ENCODE data around the gene PANK2. TPM values are rescaled to one million over a fixed set of nuclear protein-coding genes. Genes with fewer than 3 reads are reported as not detected.
"Not testable (repeated sequence)": the region's sequence is repeated elsewhere in the genome, so short reads cannot be mapped to it uniquely, and the experiment has no call there.

PANK2 gene
- 32.5 TPM for total RNA-seq

DNA sequence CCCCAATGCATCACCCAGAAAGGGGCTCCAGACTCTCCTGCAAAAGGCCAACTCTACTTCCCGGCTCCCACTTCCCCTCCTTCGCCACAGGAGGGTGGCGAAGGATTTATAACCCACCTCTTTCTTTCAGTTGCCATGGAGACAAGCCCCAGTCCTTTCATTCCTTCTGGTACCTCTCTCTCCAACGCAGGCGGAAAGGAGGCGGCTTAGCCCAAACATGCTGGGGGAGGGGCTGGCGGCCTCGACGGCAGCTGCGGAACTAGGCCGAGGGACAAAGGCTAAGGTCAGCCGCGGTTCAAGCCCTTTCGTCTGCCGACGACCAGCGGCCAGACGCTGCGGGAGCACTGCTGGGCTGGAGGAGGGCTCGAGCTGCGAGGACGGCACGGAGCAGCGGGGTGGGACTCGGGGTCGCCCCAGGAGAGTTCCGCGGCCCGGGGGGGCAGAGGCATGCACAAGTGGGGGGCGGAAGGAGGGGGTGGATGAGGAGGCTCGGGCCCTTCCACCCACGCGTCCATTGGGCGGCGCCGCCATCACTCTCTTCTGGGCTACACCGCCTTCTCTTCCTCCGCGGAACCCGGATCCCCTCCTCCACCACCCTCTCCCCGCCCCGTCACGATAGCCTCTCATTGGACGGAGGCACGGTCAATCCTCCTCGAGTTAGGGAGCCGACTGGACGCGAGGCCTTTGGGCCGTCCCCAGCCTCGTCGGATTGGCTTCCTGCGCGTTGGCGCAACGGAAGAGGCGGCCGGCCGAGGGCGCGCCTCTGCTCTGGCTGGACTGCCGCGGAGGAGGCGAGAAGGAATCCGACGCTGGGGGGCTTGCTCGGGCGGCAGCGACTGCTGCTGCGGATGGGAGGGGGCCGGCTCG lies at the start of gene PANK2:
Gene PANK2 (plus strand): TSS at position 766 of the 867 bp plus-strand sequence.
- peak; percentile 99 for DNase-seq (ENCODE audit: low spot score)

DNA sequence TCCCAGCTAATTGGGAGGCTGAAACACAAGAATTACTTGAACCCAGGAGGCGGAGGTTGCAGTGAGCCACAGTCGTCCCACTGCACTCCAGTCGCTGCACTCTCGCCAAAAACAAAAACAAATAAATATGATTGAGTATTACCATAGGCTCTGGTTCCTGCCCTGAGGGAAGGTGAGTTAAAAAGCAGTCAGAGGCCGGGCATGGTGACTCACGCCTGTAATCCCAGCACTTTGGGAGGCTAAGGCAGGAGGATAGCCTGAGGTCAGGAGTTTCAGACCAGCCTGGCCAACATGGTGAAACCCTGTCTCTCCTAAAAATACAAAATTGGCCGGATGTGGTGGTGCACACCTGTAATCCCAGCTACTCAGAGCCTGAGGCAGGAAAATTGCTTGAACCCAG lies 49.0 kb upstream of the PANK2 start:
- DNase-seq (ENCODE audit: low spot score) = not testable (repeated sequence)

DNA sequence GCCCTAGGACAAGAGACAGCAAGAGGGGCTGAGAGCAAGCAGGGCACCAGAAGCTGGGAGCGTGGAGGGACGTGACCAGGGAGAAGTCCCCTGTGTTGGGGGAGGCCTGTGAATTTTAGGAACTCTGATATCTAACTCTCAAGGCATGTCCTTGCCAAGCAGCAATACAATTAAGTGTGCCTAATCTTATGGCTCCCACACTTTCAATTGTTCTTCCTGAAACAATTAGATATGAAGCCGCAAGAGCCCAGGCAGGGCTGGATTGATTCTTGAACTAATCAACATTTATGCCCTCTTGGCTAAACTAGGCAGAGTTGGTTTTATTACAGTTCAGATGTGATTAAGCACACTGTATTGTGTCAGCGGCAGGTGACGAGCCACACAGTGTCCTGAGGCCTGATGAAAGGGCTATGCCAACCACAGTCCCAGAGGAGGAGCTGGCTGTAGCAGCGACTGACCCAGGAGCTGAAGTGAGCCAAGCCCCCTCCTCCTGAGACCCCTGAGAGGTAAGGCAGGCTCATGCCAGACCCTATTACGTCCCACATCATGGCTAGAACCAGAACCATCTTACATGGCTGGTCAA lies 46.7 kb upstream of the PANK2 start:
- no peak for DNase-seq (ENCODE audit: low spot score)

DNA sequence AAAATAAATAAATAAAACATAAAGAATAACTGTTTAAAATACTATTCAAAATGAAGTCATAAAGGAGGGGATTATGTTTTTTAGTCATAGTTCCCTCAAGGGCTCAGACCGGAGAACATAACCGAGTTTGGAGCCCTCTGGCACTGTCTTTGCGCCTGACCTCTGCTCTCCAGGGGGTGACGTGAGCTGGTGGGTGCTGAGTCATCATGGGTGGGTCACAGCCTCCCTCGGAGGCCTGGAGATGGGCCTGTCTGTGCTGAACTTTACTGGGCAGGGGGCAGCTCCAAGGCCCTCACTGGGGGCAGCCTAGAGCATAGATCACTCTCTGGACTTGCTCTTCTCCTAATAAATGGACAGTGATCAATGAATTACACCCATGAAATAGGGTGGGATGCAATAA lies 45.7 kb upstream of the PANK2 start:
- no peak for DNase-seq (ENCODE audit: low spot score)

DNA sequence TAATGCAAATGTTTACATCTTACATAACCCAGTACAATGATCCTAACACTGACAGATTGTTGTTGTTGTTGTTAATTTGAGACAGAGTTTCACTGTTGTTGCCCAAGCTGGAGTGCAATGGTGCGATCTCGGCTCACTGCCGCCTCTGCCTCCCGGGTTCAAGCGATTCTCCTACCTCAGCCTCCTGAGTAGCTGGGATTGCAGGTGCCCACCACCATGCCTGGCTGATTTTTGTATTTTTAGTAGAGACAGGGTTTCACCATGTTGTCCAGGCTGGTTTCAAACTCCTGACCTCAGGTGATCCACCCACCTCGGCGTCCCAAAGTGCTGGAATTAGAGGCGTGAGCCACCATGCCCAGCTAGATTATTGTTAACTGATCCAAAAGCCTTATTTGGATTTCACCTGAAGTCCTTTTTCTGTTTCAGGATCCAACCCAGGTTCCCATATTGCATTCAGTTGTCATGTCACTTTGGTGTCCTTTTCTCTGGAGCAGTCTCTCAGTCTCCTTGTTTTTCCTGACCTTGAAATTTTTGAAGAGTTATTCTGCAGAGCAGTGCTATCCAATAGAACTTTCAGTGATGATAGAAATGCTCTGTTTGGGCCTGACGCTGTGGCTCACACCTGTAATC lies 45.1 kb upstream of the PANK2 start:
- DNase-seq (ENCODE audit: low spot score) = not testable (repeated sequence)

DNA sequence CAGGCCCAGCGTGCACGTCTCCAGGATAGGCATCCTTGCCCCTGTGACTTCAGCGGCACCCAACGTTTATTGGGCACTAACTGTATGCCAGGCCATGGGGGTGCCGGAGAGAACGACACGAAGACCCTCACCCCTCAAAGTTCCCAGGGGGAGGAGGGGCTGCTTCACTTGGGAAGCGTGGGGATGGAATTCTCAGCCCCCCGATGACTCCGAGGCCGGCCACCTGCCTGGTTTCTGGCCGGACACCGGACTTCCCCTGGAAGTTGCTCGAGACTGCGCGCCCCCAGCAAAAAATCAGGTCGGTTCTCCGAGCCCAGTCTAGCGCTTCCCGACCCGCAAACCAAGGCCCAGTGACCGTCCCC lies 42.8 kb upstream of the PANK2 start:
- no peak for DNase-seq (ENCODE audit: low spot score)

DNA sequence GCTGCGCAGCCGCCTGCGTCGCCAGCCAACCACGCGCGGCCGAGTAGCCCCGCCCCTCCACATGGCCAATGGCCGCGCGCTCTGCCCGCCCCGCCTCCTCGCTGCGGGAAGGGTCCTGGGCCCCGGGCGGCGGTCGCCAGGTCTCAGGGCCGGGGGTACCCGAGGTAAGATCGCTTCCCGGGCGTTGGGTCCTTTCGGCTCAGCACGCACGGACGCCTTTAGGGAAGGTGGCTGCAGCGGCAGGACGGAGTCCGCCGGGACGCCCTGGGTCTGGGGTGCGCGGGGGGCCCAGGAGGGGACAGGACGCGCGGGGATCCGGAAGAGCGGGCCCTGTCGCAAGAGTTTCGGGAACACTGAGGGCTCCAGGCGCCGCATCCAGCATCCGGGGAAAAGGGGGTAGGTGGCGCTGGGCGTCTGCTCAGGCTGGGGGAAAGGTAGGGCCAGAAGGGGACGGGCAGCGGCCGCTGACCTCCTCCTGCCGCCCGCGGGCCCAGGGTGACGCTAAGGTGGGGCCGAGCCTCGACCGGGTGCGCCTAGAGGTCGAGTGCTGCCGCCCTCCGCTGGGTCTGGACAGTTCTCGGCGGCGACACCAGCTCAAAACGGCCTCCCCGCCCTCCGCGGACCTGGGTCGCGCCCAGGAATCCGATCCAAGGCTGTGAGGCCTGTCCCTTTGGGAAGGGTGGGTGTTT lies 42.3 kb upstream of the PANK2 start, which contains the start of gene MAVS:
Gene MAVS (plus strand): TSS at position 95 of the 689 bp plus-strand sequence. CDS start 7,791 bp downstream, outside the sequence.
- peak; percentile 84 for DNase-seq (ENCODE audit: low spot score)

DNA sequence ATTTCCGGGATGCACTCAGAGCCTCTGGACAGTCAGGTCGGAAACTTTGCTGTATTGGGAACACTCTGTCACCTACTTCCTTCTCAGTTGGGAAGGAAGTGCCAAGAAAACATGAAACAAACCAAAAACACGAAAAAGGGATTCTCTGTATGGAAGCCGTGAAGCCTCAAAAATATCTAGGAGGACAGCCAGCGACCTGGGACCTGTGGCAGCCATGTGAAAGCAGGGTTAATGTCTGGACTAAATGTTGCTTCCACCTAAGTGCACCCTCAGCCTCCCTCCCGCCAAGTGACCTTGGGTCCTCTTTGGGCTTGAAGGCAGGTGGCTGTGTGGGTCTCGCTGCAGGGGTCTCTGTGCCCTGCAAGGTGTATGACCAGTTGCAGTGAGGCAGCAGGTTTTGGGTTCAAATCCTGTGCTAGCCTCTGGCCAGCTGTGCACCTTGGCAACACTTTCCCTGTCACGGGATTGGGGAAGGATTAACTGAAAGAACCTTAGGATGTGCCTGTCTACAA lies 41.7 kb upstream of the PANK2 start:
- DNase-seq (ENCODE audit: low spot score) = no peak

DNA sequence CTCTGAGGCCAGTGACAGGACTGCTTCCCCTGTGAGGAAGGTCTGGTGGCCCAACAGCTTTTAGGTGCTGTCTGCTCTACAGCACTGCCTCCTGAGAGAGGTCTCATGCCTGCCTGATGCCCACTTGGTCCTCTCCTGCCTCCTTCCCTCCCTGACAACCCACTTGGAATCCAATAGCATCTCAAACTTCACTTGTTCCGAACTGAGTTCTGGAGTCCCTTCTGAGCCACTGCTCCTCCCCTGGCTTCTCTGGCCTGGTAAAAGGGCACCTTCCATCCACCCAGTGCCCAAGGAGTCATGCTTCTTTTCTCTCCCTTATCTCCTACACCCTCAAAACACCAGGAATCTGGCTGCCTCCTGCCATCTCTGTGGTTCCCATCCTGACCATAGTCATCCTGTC lies 40.6 kb upstream of the PANK2 start:
- no peak for DNase-seq (ENCODE audit: low spot score)

DNA sequence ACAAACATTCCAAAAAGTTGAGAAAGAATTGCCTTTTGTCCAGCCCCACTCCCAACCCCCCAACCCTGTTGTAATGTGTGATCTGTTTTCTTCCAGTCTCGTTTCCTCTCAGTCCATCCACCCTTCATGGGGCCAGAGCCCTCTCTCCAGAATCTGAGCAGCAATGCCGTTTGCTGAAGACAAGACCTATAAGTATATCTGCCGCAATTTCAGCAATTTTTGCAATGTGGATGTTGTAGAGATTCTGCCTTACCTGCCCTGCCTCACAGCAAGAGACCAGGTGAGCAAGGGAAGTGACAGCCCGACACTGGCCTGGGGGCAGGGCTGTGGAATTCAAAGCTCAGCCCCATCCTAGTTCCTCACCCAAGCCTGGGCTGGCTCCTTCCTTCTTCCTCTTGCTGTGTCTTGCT lies 34.7 kb upstream of the PANK2 start:
- DNase-seq (ENCODE audit: low spot score) = no peak

DNA sequence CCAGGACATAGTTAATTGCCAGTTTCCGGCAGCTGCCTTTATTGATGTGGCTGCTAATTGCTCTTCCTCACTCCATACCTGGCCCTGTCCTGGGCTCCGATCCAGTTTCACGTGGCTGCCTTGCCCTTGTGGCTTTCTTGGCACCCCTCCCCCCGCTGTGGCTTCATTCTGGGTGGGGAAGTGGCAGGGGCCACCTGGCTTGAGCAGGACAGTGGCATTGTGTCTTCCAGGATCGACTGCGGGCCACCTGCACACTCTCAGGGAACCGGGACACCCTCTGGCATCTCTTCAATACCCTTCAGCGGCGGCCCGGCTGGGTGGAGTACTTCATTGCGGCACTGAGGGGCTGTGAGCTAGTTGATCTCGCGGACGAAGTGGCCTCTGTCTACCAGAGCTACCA lies 31.8 kb upstream of the PANK2 start:
- DNase-seq (ENCODE audit: low spot score) = peak; percentile 66

DNA sequence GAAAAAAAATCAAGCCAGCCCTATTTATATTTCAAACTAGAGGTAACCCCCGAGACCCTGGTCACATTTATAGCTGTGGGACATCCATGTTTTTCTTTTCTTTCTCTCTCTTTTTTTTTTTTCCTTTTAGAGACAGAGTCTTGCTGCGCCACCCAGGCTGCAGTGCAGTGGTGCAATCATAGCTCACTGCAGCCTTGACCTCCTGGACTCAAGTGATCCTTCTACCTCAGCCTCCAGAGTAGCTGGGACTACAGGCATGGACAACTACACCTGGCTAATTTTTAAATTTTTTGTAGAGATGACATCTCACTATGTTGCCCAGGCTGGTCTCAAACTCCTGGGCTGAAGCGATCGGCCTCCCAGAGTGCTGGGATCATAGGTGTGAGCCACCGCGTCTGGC lies 30.5 kb upstream of the PANK2 start:
- no peak for DNase-seq (ENCODE audit: low spot score)

DNA sequence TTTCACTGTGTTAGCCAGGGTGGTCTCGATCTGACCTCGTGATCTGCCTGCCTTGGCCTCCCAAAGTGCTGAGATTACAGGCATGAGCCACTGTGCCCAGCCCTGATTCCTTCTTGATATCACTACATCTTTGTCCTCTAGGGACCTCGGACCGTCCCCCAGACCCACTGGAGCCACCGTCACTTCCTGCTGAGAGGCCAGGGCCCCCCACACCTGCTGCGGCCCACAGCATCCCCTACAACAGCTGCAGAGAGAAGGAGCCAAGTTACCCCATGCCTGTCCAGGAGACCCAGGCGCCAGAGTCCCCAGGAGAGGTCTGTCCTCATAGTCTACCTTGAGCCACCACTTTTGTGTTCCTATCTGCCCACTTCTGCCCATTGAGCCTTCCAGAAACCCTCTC lies 28.0 kb upstream of the PANK2 start:
- no peak for DNase-seq (ENCODE audit: low spot score)

DNA sequence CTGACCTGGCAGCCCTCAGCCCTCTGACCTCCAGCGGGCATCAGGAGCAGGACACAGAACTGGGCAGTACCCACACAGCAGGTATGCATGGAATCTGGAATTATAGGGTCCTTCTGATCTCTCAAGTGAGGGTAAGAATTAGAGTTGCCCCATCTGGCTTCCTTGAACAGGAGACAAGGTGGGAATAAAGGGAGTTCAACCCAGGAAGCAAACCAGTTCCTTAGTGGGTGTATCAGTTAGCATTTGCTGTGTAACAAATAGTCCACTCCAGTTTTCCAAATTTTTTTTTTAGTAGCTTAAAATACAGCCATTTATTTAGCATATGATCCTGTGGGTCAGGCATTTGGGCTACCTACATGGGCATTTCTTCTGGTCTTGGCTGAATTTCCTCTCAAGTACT lies 26.9 kb upstream of the PANK2 start:
- no peak for DNase-seq (ENCODE audit: low spot score)

DNA sequence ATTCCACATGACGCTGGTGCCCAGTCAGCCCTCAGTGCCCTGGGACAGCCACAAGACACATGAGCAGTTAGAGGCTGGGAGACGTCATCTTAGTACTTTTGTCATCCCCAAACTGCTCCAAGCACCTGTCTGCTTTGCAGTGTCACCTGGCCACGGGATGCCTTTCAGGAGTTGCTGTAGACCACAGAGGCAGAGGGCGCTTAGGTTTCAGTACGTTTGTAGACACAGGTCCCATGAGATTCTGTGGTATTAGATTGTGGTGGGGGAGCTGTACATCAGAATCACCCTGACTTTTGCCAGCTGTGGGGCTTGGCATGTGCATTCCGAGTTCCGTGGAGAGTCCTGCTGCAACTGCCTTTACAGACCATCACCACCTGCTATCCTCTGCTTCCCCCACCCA lies 25.9 kb upstream of the PANK2 start:
- DNase-seq (ENCODE audit: low spot score) = no peak

DNA sequence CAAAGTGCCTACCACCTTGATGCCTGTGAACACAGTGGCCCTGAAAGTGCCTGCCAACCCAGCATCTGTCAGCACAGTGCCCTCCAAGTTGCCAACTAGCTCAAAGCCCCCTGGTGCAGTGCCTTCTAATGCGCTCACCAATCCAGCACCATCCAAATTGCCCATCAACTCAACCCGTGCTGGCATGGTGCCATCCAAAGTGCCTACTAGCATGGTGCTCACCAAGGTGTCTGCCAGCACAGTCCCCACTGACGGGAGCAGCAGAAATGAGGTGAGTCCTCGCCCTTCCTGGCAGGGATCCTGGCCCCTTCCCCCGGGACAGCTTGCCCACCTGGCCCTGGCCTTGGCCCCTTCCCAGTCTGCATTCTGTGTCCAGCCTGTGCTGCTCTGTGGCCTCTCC lies 24.7 kb upstream of the PANK2 start:
- no peak for DNase-seq (ENCODE audit: low spot score)

DNA sequence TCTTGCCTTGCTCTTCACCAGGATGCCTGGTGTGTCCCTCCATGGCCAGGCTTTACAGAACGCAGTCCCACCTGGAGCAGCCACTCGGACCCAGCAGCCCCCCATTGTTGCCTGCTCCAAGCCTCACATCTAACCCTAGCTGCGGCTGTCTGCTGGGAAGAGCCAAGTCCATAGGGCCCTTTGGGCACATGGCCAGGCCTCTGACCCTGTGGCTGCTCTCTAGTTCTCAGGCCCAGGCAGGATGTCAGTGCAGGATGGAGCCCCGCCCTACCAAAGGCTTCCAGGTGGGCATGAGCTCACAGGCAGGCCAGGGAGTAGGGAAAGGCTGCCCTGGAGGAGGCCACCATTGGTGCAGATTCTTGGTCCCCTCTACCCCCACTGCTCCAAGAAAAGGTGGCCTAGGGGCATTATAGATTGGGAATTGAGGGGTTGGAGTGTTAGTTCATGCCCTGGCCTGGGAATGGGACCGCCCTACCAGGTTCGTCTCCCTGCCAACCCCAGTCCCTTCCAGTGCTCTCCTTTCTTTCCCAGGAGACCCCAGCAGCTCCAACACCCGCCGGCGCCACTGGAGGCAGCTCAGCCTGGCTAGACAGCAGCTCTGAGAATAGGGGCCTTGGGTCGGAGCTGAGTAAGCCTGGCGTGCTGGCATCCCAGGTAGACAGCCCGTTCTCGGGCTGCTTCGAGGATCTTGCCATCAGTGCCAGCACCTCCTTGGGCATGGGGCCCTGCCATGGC lies 23.9 kb upstream of the PANK2 start:
- DNase-seq (ENCODE audit: low spot score) = no peak

DNA sequence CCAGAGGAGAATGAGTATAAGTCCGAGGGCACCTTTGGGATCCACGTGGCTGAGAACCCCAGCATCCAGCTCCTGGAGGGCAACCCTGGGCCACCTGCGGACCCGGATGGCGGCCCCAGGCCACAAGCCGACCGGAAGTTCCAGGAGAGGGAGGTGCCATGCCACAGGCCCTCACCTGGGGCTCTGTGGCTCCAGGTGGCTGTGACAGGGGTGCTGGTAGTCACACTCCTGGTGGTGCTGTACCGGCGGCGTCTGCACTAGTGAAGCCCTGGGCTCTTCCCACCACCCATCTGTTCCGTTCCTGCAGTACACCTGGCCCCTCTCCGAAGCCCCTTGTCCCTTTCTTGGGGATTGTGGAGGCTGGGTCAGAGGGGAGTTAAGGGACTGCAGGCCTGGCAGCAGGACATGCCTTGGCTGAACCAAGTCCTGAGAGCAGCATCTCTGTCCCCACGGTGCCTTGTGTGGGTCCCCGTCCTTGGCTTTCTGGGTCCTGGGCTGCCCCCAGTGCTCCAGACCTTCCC lies 23.2 kb upstream of the PANK2 start:
- no peak for DNase-seq (ENCODE audit: low spot score)

DNA sequence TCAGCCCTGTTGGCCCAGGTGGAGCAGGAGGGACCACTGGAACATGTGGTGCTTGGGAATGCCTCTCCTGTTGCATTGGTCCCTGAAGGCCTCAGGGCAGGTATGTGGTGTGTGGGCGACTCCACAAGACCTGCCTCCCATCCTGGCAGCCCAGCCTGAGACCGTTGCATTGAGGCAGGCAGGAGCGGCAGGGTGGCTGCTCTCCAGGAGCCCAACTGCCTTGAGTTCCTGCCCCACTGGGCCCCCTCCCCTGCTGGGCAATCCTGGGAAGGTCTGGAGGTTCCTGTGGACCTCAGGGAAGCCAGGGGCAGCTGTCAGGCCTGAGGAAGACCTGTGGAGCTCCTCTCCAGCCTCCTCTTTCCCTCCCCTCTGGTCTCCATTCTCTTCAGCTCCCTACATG lies 22.7 kb upstream of the PANK2 start:
- DNase-seq (ENCODE audit: low spot score) = no peak

DNA sequence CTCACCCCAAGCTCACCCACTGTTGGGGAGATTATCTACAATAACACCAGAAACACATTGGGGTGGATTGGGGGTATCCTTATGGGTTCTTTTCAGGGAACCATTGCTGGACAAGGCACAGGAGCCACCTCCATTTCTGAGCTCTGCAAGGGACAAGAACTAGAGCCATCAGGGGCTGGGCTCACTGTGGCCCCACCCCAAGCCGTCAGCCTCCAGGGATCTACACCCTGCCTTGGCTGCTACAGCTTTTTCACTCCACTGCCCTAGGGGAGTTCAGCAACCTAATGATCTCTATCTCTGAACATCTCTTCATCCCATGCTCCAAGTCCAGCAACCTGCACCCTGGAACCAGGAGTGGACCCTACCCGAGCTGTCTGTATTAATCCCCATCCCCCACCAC lies 21.4 kb upstream of the PANK2 start:
- no peak for DNase-seq (ENCODE audit: low spot score)

Data from mucosa of gallbladder (tissue), 1 donor.